A549 treated with RU486 at 1 μM for 4 hours (cell line): ENCODE results near the gene OMG. TPM values are rescaled to one million over a fixed set of nuclear protein-coding genes. Genes with fewer than 3 reads are reported as not detected.

Experiments used
- total RNA-seq: library from RNA; stranded (reverse); fragments of 200-300 nt; extraction: Qiagen RNA extraction; gene quantifications from 5 replicates; pipeline ENCODE4 v1.2.3, GENCODE V29; 2022; ENCODE audit warnings: low read depth

OMG gene, protein sequence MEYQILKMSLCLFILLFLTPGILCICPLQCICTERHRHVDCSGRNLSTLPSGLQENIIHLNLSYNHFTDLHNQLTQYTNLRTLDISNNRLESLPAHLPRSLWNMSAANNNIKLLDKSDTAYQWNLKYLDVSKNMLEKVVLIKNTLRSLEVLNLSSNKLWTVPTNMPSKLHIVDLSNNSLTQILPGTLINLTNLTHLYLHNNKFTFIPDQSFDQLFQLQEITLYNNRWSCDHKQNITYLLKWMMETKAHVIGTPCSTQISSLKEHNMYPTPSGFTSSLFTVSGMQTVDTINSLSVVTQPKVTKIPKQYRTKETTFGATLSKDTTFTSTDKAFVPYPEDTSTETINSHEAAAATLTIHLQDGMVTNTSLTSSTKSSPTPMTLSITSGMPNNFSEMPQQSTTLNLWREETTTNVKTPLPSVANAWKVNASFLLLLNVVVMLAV
- not detected in 5 replicates for total RNA-seq

DNA sequence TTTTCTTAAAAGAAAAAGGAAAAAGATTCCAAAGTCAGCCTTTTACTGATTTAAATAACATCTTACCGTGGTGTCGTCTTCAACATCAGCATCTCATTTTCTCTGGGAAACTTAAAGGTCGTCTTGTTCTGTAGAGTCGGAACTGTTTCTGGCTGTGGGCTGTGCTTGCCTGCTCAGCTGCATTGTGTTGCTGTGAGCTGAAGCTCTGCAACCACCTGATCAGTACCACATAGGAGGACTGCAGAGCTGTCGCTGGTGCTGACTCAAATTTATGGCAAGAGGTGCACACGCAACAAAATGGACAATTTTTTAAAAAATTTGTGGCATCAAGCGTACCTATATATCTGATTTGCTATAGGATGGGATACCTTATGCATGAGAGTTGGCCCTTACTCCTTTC, at the start of gene OMG:
Gene OMG, minus strand, starts transcription at position 150 of the 400 bp plus-strand sequence. CDS start 908 bp downstream, outside the sequence.

GRCh38 chr17:31321481-31321880, 24.4 kb upstream of the OMG start, which contains the start of gene EVI2A:
TSS of gene EVI2A (minus strand) at chr17:31321622. CDS start at chr17:31319013, 2,609 bp downstream.

GRCh38 chr17:31313982-31314781, 17.1 kb upstream of the OMG start, which contains the start of gene EVI2B:
TSS of gene EVI2B (minus strand) at chr17:31314054. CDS start at chr17:31305609, 8,445 bp downstream.

Other genes starting within 250 kb of the OMG start
- 9.7 to 20.9 TPM (median 20.5 TPM) in 5 replicates for gene NF1, start 202.3 kb downstream of the OMG start, total RNA-seq
- gene EVI2B, start 16.8 kb upstream of the OMG start, total RNA-seq = 0.09 to 0.15 TPM (median 0.10 TPM) in 3 of 5 replicates, not detected in the others
- not detected in 5 replicates for gene EVI2A, start 24.4 kb upstream of the OMG start, total RNA-seq
- 1.3 to 2.1 TPM (median 1.8 TPM) in 5 replicates for gene RAB11FIP4, start 94.4 kb upstream of the OMG start, total RNA-seq